Measurements from ENCODE around the gene CDK4. TPM values are rescaled to one million over a fixed set of nuclear protein-coding genes. Genes with fewer than 3 reads are reported as not detected.

The CDK4 gene
- total and polyA plus RNA-seq, 2 of the 4 experiments (the other 2 are of a cell fraction) = 261 to 297 TPM

GRCh38 chr12:57776247-57776587 lies 24.1 kb upstream of the CDK4 start:
- ATAC-seq (ENCODE audit: low read depth) (no peak), DNase-seq (no peak)
- Histone ChIP-seq H2BK120ac (ENCODE audit: low read depth, low read length) (no peak overlapping the region), H3K4me3 (ENCODE audit: insufficient read depth, low read depth, low read length) (no peak overlapping the region), H2AK9ac (replicated peaks; ENCODE audit: low read depth, low read length, poor library complexity) (no peak overlapping the region), H2BK5ac (ENCODE audit: low read depth, low read length, poor library complexity, severe bottlenecking) (no peak overlapping the region), H3K18ac (ENCODE audit: low read depth, low read length) (no peak overlapping the region), H3K9ac (ENCODE audit: low read depth, low read length) (no peak overlapping the region), H3K4me2 (ENCODE audit: low read depth, low read length) (no peak overlapping the region), H4K20me1 (ENCODE audit: insufficient read depth, low read length) (no peaks in the 10 kb centered on the region), H3K27me3 (ENCODE audit: control insufficient read depth, insufficient read depth, low read length) (no peaks in the 10 kb centered on the region), H2AFZ (replicated peaks; ENCODE audit: low read length, poor library complexity) (no peak overlapping the region), H3K27ac (ENCODE audit: insufficient read depth, low read length) (no peak overlapping the region), H4K91ac (ENCODE audit: insufficient read depth, low read depth, low read length) (no peak overlapping the region), H2BK20ac (ENCODE audit: low read depth, low read length) (no peak overlapping the region), H2AK5ac (ENCODE audit: low read depth, low read length) (no peak overlapping the region), H2BK15ac (ENCODE audit: low read depth, low read length) (no peak overlapping the region), H3K56ac (ENCODE audit: extremely low read depth, insufficient read depth, low read length) (no peak overlapping the region), H3K9me1 (ENCODE audit: insufficient read depth, low read length) (peaks cover 5% of the 10 kb centered on the region; the same call in 1 of the 2 replicates), H3K4me1 (ENCODE audit: control insufficient read depth, insufficient read depth, low read length) (0 out of 2 replicates have a peak, but pooled peaks cover 2% of the 10 kb centered on the region), H3K36me3 (ENCODE audit: control insufficient read depth, insufficient read depth, low read length) (peaks cover 6% of the 10 kb centered on the region), H4K8ac (ENCODE audit: low read depth in 2 of 2, low read length in 2 of 2) (no peak overlapping the region), H3K4ac (ENCODE audit: low read depth, low read length) (no peak overlapping the region), H3K79me1 (ENCODE audit: low read depth in 1 of 2, low read length in 2 of 2) (peaks cover 10 to 23% of the 10 kb centered on the region in 2 experiments; a peak in 3 of 4 replicates), H4K5ac (ENCODE audit: low read depth, low read length) (no peak overlapping the region), H3K23ac (ENCODE audit: low read depth, low read length) (no peak overlapping the region), H3K9me3 (ENCODE audit: control insufficient read depth, insufficient read depth, low read length) (no peaks in the 10 kb centered on the region), H3K14ac (replicated peaks; ENCODE audit: low read depth, low read length) (no peak overlapping the region)
- CTCF ChIA-PET = no interaction called here
- no CpG with 5 or more reads among the region's 2 CpGs for WGBS, 2 experiments (ENCODE audit: extremely low coverage in 2 of 2, insufficient read length in 1 of 2)
- in situ Hi-C loops (cut with MboI; ENCODE audit: low sequenced_read_pairs) = no loop called here
- dilution Hi-C loops (cut with HindIII; ENCODE audit: low sequenced_read_pairs, unreplicated experiment) = no loop called here
- intact Hi-C loops (cut with micrococcal nuclease) = no loop called here
- TF ChIP-seq MXI1 (IDR thresholded peaks at IDR 0.05; ENCODE audit: borderline replicate concordance, low read depth, low read length) (no peak), RFX5 (IDR thresholded peaks at IDR 0.05; ENCODE audit: low read depth, low read length) (no peak), MAZ (IDR thresholded peaks at IDR 0.05; ENCODE audit: borderline replicate concordance, low read depth, low read length) (no peak), USF2 (IDR thresholded peaks at IDR 0.05; ENCODE audit: low read depth, low read length) (no peak), MAFK (IDR thresholded peaks at IDR 0.05; ENCODE audit: low read depth, low read length) (no peak), BHLHE40 (IDR thresholded peaks at IDR 0.05; ENCODE audit: low read depth, low read length) (no peak), RAD21 (IDR thresholded peaks at IDR 0.05; ENCODE audit: low read length) (no peak), POLR2A (IDR thresholded peaks at IDR 0.05; ENCODE audit: low read depth, low read length) (no peak), NFE2L2 (IDR thresholded peaks at IDR 0.05; ENCODE audit: low read depth, low read length) (no peak)
- POLR2A ChIA-PET (ENCODE audit: unreplicated experiment) = no interaction called here
- no TSS peak for BruUV-seq (replicated peaks)

Data from IMR-90 (cell line).